SW480 (cell line): ENCODE measurements around the gene ZNF574.

Source experiments
- DNase-seq: peaks from one replicate; pipeline ENCODE4 v3.0.0-alpha.2; 2016; ENCODE audit warnings: low spot score

The ZNF574 gene

DNA sequence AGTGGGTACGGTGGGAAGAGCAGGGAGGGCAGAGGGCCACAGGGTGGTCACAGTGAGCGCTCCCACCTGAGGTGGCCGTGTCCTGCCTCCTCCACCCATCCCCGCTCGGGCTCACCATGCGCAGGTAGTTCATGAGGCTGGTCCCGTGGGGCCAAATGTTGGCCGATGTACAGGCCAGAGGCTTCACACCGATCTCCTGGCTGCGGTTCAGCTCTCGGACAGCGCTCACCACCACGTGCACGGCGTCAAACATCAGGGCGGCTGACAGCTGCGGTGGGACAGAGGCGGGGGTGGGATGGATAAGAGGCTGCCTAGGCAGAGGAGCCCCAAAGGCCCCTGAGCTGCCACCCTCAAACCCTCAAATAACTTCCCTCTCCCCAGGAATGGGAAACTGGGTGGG, 21.8 kb upstream of the ZNF574 start:
- no peak for DNase-seq

DNA sequence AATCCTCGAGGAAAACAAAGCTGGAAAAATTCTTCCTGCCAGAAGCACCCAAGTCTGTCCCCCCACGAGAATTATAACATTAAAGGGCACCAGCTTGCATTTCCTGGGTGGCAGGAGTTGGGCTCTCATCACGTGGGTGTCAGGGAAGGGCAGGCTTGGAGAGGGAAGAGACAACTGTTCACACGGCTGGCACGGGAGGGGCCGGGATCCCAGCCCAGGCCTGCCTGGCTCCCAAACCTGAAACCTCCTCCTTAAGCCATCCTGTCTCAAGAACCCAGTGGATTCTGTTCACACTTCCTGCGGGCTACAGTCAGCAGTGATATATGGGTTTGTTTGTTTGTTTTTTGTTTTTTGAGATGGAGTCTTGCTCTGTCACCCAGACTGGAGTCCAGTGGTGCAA, 18.1 kb upstream of the ZNF574 start:
- no peak for DNase-seq

DNA sequence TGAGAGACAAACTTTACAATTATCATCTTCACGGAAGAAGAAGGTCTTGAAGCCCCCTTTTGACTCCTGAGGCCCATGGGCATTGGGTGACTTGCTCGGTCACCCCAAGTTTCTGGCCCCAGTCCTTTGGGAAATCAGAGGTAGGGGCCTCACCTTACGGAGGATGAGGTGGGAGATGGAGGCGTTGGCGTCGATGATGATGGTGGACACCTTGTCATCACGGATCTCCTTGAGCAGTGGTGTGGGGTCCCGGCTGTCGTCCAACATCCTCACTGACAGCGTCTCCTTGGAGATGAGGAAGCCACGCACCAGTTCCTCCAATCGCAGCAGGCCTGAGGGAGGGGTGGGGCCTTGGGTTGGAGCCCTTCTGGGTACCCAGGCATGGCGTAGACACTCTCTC, 16.8 kb upstream of the ZNF574 start:
- DNase-seq: no peak

DNA sequence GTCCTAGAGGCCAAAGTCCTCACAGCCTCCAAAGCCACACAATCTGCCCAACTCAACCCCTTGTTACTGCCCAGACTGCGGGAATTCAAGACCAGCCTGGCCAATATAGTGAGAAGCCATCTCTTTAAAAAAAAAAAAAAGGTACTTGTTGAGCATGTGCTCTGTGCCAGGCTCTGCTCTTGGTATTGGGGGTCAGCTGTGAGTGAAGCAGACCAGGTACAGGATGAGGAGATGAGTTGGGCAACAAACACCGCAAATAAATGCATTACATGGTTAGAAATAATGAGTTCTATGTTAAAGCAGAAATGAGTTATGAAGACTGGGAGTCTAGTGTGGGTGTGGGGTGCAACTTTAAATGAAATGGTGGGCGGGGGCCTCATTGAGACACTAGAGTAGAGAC, 15.8 kb upstream of the ZNF574 start:
- DNase-seq: no peak

DNA sequence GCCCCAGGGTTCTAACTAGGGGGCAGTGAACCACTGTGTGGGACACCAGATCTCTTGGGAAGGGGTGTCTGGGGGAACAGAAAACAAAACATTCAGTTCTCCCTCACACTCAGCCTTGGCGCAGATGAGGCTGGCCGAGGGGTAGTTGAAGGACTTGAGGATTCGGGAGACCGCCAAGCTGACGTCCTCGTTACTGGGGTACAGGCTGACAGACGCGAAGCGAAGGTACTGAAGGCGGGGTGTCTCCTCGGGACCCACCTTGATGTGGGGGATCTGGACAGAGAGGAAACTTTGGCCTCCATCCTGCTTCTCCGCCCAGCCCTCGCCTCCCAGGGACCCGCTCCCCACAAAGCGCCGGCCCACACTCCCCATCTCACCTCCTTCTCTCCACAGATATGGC, 13.6 kb upstream of the ZNF574 start:
- DNase-seq: no peak

DNA sequence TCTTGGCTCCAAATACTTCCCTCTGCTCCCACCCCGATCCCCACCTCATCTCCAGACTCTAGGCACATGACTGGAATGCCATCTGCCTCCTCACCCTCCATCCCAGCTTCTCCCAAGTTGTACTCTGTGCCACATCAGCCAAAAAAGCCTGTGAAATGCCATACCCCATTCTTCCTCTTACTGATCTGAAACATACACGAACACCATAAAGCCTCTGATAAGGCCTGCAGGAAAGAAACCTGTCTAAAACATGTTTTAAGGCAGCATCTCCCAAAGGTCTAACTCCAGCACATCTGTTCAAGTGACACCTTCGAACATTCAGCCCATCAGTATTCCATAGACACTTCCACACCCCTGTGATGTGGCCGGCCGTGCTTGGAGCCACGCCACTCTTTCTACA, 11.5 kb upstream of the ZNF574 start:
- no peak for DNase-seq

DNA sequence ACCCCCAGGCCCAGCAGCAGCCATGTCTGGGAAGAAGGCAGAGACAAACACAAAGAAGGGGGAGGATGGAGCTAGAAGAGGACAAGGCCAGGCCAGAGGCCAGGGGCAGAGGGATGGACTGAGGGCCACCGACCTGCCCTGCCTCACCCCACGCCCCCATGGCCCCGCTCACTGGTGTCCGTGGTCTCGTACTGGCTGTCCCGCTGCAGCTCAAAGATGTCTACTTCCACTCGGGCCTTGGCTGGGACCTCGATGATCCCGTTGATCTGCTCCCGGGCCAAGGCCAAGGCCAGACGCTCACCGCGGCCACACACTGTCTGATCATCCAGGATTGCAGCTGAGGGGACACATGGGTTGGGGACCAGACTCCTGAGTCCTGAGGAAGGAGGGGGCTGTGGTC, 10.9 kb upstream of the ZNF574 start:
- no peak for DNase-seq

DNA sequence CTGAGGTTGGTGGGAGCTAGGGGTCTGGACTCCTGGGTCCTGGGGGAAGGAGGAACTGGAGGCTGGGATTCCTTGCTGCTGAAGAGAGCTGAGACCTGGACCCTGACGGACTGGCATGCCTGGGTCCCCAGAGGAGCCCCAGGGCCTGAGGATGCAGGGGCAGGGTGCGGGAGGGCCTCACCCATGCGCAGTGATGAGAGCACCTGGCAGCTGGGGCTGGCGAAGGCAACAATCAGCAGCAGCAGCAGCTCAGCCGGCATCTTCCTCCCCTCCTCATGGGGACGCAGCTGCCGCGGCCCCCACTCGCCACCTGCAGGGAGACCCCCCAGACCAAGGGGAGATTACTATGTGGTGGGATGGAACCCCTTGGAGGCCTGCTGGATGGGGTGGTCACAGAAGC, 10.5 kb upstream of the ZNF574 start:
- no peak for DNase-seq

DNA sequence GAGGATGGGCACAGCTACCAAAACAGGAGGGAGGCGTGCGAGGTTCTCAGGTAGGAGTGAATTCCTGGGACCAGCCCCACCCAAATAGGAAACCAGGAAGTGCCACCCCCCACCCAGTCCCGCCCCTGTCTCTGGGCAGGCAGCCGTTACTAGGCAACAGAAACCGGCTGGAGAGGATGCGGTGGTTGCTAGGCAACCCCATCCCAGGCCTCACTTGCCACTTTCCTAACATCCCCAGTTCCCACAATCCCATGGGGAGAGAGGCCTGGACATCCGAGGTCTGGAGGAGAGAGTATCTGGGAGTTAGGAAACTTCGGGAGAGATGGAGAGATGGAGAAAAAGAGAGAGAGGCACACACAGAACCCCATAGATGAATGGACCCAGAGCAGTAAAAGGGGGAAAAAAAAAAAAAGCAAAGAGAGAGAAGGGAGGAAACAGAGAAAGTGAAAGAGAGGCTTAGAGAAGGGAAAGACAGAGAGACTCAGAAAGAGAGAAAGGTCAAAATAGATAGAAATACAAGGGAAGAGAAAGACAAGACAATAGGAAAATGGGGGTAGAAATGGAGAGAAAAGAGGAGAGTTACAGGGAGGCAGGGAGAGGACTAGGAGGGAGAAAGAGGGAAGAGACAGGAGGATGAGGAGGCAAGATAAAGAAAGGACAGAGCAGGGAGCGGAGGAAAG, 9.8 kb upstream of the ZNF574 start:
- peak; percentile 76 for DNase-seq

DNA sequence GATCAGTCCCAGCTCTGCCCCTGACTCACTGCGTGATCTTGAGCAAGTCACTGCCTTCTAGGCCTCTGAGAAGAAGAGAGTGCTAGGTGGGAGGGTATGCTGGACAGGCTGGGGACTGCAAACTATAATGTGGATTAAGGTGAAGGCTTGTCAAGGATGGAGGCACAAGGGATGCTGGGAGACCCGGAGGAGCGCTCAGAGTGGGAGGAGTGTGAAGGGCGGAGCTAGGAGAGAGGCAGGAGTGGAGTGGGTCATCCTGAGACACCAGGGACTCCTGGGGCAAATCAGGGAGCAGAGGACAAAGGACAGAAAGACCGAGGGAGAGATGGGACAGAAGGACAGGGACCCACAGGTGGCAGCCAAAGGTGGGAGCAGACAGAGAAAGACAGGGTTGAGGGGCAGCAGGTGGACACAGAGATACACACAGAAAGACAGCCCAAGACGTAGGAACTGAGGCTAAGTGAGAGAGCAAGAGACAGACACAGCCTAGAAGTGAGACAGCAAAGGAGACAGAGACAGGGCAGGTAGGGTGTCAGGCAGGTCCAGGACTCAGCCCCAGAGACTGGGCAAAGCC, 8.6 kb upstream of the ZNF574 start:
- DNase-seq: no peak

DNA sequence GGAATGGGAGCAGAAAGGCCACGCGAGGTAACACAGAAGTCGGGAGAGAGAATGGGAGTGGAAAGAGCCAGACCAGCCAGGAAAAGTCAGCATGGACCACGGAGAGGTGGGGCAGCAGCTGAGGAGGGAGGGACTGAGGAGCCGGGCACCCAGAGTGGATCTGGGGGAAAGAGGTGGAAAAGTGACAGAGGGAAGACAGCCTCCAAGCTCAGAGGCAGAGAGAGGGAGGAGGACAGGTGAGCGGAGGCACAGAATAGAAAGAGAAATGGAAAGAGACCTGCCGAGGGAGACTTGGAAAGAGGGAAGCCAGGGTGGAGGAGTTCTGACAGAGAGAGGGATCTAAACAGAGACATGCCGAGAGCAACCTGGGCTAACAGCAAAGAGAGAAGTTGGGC, 7.6 kb upstream of the ZNF574 start:
- no peak for DNase-seq

DNA sequence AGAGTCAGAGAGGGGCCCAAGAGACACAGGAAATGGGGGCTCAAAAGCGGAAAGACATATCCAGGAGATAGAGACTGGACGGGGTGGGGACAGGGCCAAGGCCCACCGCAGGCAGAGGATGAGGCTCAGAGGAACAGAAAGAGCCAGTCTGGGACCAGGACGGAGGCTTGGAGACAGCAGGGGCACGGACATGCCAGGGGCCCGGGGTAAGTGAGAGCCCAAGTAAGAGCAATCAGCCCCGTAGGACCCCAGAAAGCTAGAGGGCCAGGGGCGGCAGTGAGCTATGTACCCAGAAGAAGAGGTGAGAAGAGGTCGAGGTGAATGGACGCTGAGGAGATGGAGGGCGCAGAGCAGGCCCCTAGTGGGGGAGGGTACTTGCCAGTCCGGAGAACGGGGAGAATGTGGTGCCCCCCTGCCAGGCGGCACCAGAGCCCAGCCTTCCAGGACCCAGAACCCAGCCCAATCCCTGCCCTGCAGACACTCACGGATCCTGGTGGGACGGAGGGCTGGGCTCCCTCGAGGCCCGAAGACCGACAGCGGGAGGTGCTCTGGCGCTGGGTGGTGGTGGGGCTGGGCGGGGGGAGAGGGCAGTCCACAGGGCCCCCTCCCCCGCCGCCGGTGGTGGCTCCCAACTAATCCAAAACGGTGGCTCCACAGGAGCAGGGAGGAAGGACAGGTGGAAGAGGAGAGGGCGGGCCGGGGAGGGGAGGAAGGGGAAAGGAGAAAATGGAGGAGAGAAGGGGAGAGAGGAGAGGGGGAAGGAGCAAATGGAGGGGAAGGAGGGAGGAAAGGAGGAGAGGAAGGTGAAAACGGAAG, 7.0 kb upstream of the ZNF574 start:
- DNase-seq: no peak

DNA sequence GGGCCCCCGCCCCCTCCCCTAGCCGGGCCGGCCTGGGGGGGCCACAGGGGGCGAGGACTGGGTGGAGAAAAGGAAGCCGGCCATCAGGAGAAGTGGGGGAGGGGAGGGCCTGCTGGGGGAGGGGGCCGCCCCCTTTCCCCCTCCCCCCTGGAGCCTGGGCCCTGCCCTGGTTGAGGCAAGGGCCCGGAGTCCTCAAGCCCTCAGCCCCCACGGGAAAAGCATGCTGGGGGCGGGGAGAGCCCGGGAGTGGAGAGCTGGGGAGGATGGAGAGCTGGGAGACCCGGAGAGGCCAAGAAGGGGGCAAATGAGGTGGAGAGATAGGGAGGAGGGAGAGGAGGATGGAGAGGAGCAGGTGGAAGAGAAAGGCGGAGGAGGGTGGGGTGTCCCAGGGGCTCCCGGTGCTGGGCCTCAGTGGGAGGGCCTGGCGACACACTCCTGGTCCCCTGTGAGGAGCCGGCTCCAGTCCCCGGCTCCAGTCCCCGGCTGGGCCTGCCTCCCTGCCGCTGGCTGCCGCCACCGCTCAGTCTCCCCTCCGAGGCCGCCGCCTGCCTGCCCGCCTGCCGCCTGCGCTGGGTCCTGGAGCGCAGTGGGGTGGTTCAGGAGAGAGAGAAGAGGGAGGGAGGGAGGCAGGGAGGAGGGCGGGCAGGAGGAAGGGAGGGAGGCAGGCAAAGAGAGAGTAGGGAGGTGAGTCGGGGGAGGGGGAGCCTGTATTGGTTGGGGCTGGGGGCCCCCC, 6.2 kb upstream of the ZNF574 start, which contains the start of gene GRIK5:
Gene GRIK5 (minus strand): TSS at position 588 of the 733 bp plus-strand sequence. CDS start 4,436 bp downstream, outside the sequence.
- DNase-seq: no peak

DNA sequence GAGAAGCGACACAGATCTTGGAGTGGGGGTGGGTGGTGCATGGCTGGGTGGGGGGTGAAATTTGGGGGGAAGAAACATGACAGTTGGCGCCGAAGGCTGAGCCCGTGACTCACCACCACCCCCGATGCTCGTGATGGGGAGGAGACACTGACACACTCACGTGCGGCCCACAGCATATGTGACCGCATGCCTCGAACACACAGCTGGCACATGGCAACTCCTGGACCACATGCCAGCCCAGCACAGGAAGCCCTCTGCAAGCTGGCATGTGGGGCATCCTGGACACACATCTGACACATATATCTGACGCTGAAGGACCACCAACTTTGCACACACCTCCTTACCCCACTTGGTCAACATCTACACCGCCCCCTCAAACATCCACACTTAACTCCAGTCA, 4.7 kb upstream of the ZNF574 start:
- DNase-seq: no peak

DNA sequence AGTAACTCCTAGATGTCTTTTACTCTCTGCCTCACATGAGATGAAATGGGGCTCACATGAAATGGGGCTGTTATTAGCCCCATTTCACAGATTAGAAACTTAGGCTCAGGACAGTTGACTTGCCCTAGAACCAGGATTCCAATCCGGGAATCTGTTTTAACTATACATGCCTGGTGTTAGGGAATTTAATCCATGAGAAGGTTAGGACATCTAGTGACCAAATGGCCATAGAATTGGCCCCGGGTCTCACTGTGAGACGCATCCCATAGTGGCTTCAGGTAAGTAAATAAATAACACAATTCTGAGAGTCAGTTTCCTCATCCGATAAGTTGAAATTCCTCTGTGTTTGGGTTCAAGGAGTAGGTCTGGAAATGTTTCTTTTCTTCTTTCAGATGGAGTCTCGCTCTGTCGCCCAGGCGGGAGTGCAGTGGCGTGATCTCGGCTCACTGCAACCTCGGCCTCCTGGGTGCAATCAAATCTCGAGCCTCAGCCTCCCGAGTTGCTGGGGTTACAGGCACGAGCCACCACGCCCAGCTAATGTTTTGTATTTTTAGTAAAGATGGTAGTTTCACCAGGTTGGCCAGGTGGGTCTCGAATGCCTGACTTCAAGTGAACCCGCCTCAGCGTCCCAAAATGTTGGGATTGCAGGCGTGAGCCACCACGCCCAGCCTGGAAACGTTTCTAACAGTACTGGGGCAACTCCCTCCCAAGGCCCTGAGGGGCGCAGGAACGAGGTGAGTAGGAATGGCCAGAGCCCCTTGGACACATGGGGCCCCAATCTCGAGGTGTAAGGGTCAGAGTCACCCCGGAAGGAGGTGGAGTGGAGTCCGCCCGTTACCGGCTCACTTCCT, 1.2 kb upstream of the ZNF574 start:
- DNase-seq: peak; percentile 62

DNA sequence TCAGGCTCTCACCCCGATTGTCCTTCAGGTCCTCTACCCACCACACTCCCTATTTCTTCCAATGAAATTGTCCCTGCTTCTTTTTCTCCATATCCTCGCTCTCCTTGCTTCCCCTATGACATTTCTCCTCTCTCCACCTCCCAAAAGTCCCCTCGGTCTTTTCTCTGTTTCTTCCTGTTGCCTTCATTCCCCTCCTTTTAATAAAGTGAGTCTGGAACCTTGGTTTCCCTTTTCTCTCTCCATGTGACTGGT, 676 bp upstream of the ZNF574 start:
- peak; percentile 27 for DNase-seq

DNA sequence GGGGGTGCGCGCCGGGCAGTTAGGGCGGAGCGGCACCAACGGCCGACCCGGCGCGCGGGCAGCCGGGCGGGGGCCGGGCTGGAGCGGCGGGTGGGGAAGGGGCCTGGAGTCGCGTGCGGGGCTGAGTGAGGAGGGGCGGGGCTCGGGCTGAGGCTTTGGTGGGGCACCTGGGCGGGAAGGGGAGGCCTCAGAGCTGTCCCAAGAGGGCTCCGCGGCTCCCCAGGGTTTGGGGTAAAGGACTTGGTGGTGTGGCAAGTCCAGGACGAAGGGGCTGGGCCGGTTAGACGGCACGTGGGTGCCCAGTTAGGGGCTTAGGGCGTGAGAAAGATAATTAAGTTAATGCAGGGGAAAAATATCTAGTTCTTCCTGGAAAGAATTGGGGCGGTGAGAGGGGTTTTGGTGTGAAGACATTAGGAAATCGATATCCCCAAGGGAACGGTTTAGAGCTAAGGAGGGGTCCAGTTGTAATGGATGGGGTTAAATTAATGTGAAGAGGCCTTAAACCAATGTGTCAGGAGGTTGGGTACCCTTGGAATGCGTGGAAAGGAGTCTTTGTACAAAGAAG, 496 bp downstream of the ZNF574 start:
- DNase-seq: no peak

DNA sequence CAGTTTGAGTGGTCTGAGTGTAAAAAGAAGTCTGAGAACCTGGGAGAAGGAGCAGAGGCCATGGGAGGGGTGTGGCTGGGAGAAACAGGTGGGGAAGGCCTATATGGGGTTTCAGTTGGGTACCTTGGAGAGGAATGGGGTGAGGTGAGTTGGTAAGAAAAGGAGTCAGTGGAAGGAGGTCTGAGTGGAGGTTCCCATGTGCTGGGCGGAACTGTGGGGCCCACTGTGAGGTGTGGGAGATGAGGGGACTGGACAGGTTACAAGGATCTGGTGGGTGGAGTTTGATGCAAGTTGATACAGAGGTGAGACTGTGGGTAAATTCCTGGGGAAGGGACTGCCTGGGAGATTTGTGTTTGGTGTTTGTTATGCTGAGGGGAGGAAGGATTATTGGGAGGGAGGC, 2.1 kb downstream of the ZNF574 start:
- no peak for DNase-seq

DNA sequence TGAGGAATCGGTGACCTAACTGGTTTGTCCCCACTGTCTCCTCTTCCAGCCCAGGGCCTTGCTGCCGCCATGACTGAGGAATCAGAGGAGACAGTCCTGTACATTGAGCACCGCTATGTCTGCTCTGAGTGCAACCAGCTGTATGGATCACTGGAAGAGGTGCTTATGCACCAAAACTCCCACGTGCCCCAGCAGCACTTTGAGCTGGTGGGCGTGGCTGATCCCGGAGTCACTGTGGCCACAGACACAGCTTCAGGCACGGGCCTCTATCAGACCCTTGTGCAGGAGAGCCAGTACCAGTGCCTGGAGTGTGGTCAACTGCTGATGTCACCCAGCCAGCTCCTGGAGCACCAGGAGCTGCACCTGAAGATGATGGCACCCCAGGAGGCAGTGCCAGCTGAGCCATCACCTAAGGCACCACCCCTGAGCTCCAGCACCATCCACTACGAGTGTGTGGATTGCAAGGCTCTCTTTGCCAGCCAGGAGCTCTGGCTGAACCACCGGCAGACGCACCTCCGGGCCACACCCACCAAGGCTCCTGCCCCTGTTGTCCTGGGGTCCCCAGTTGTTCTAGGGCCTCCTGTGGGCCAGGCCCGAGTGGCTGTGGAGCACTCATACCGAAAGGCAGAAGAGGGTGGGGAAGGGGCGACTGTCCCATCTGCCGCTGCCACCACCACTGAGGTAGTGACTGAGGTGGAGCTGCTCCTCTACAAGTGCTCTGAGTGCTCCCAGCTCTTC, 2.7 kb downstream of the ZNF574 start:
- no peak for DNase-seq

DNA sequence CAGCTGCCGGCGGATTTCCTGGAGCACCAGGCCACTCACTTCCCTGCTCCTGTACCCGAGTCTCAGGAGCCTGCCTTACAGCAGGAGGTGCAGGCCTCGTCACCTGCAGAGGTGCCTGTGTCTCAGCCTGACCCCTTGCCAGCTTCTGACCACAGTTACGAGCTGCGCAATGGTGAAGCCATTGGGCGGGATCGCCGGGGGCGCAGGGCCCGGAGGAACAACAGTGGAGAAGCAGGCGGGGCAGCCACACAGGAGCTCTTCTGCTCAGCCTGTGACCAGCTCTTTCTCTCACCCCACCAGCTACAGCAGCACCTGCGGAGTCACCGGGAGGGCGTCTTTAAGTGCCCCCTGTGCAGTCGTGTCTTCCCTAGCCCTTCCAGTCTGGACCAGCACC, 3.3 kb downstream of the ZNF574 start:
- no peak for DNase-seq
